K562 (cell line): ENCODE results near the gene C2orf42. TPM values are rescaled to one million over a fixed set of nuclear protein-coding genes. Genes with fewer than 3 reads are reported as not detected.

Experiments
- ADNP ChIP-seq: fragments of 200-800 bp; sonication (Bioruptor generic); IDR thresholded peaks from 2 replicates; pipeline ENCODE4 v1.6.1; 2016; ENCODE audit warnings: missing genetic modification characterization, missing compliant biosample characterization
- ETS1 ChIP-seq: conservative IDR thresholded peaks from 2 replicates; pipeline ENCODE4 v1.6.1; 2011; ENCODE audit warnings: low read depth, mild to moderate bottlenecking, low read length; ENCODE audit not compliant: control insufficient read depth
- HNRNPL ChIP-seq: fragments of 200-400 bp; formaldehyde crosslinking; IDR thresholded peaks from 2 replicates; pipeline ENCODE4 v1.6.1; 2017; ENCODE audit warnings: low read depth, mild to moderate bottlenecking, low read length
- NCOA6 ChIP-seq: fragments of 450-650 bp; IDR thresholded peaks from 2 replicates; pipeline ENCODE4 v1.6.1; 2017; ENCODE audit warnings: mild to moderate bottlenecking
- POLR2AphosphoS2 ChIP-seq: IDR thresholded peaks from 2 replicates; pipeline ENCODE4 v1.6.1; 2012; ENCODE audit warnings: low read length, improper control_type of control experiment
- POLR2B ChIP-seq: fragments of 450-650 bp; IDR thresholded peaks from 2 replicates; pipeline ENCODE4 v1.6.1; 2018; ENCODE audit warnings: low read depth; ENCODE audit not compliant: partially characterized antibody
- POLR2G ChIP-seq: fragments of 200-400 bp; formaldehyde crosslinking; IDR thresholded peaks from 2 replicates; pipeline ENCODE4 v1.6.1; 2017; ENCODE audit warnings: low read depth, mild to moderate bottlenecking, antibody characterized with exemption, low read length, moderate library complexity
- RBM14 ChIP-seq: fragments of 200-400 bp; formaldehyde crosslinking; IDR thresholded peaks from 2 replicates; pipeline ENCODE4 v1.6.1; 2018; ENCODE audit warnings: low read depth, mild to moderate bottlenecking, low read length, moderate library complexity, borderline replicate concordance; ENCODE audit not compliant: insufficient read depth
- RBM34 ChIP-seq: fragments of 200-400 bp; formaldehyde crosslinking; IDR thresholded peaks from 2 replicates; pipeline ENCODE4 v1.6.1; 2018; ENCODE audit warnings: low read length, borderline replicate concordance; ENCODE audit not compliant: insufficient read depth
- SFPQ ChIP-seq: fragments of 200-400 bp; formaldehyde crosslinking; IDR thresholded peaks from 2 replicates; pipeline ENCODE4 v1.6.1; 2017; ENCODE audit warnings: mild to moderate bottlenecking, low read depth, low read length, moderate library complexity
- THRB ChIP-seq: fragments of 450-650 bp; formaldehyde crosslinking; conservative IDR thresholded peaks from 2 replicates; pipeline ENCODE4 v1.4.0; 2022; ENCODE audit warnings: mild to moderate bottlenecking, missing genetic modification characterization
- TOE1 ChIP-seq, 2 experiments: fragments of 450-650 bp in 1 of 2; sonication (generic) in 1 of 2; formaldehyde crosslinking in 1 of 2; IDR thresholded peaks; 2 replicates each; pipeline versions ENCODE4 v1.7.1 to v1.8.0; 2016 to 2022; ENCODE audit warnings: borderline replicate concordance in 2 of 2, mild to moderate bottlenecking in 2 of 2, antibody characterized with exemption in 1 of 2, inconsistent platforms in 1 of 2, low read depth in 1 of 2, missing genetic modification reagents in 1 of 2, moderate library complexity in 1 of 2
- U2AF2 ChIP-seq: fragments of 200-400 bp; formaldehyde crosslinking; optimal IDR thresholded peaks from 2 replicates; pipeline ENCODE3; 2017; ENCODE audit warnings: low read depth, mild to moderate bottlenecking, low read length
- ZNF354B ChIP-seq: fragments of 250-450 bp; sonication (Bioruptor Pico); IDR thresholded peaks from 2 replicates; pipeline ENCODE4 v1.4.0; 2020
- ZNF584 ChIP-seq: fragments of 200-800 bp; sonication (Bioruptor generic); IDR thresholded peaks from 2 replicates; pipeline ENCODE4 v1.6.1; 2016; ENCODE audit warnings: low read depth, mild to moderate bottlenecking, missing genetic modification characterization, missing compliant biosample characterization
- ZNF592 ChIP-seq: fragments of 450-650 bp; IDR thresholded peaks from 2 replicates; pipeline ENCODE4 v1.6.1; 2017; ENCODE audit warnings: antibody characterized with exemption, mild to moderate bottlenecking
- ZSCAN29 ChIP-seq: fragments of 450-650 bp; IDR thresholded peaks from 2 replicates; pipeline ENCODE4 v1.6.1; 2017
- polyA plus RNA-seq, 8 experiments: library from polyadenylated mRNA; depleted of rRNA in 4 of 8; stranded (reverse) in 5 of 8; unstranded in 3 of 8; fragments of >200 nt; fragmentation: Nextera tagmentation in 2 of 8; fragmentation: Illumina TruSeq in 1 of 8; extraction: Ambion mirVana in 2 of 8; extraction: Trizol in 1 of 8; gene quantifications; 2 replicates each; pipeline versions ENCODE4 v1.2.1 to v1.2.3, GENCODE V29; 2011 to 2014; ENCODE audit warnings: inconsistent platforms in 1 of 8, missing spikeins in 1 of 8
- total RNA-seq, 7 experiments: library from RNA; depleted of rRNA in 6 of 7; stranded (reverse); fragments of >200 nt in 6 of 7; fragmentation: Illumina TruSeq in 2 of 7; extraction: Trizol in 2 of 7; gene quantifications; 2 replicates each; pipeline versions ENCODE4 v1.2.1 to v1.2.3, GENCODE V29; 2011 to 2021; ENCODE audit warnings: low replicate concordance in 1 of 7

The C2orf42 gene
- total and polyA plus RNA-seq, 9 of the 15 experiments (the other 6 are each of a cell fraction or from before 2014, with no cell fraction given): 4.6 to 10.9 (median 7.5) TPM

- TF ChIP-seq ETS1: no peak
- no peak for TF ChIP-seq POLR2B
- TF ChIP-seq ZNF592: peak; percentile 92
- no peak for TF ChIP-seq U2AF2
- TF ChIP-seq RBM34: no peak
- 0 out of 2 replicates have a peak, but pooled peaks have one; percentile 4 for TF ChIP-seq ZNF584
- TF ChIP-seq ADNP (tag): no peak
- peak; percentile 38; the same call in 1 of the 2 replicates for TF ChIP-seq HNRNPL
- TF ChIP-seq SFPQ: no peak
- TF ChIP-seq TOE1 (IDR thresholded peaks at IDR 0.05; ENCODE audit: borderline replicate concordance): no peak
- TF ChIP-seq TOE1 (CRISPR knock-in tag; IDR thresholded peaks at IDR 0.05; ENCODE audit: borderline replicate concordance, low read depth): no peak
- TF ChIP-seq ZSCAN29: no peak
- no peak for TF ChIP-seq NCOA6
- TF ChIP-seq THRB: no peak; the same call in 1 of the 2 replicates
- peak; percentile 90 for TF ChIP-seq POLR2G
- TF ChIP-seq RBM14: no peak
- no peak for TF ChIP-seq POLR2AphosphoS2
- no peak for TF ChIP-seq ZNF354B (CRISPR knock-in tag)
Observed at GRCh38 chr2:70124983-70125480, 65.8 kb downstream of the C2orf42 start (continued).
